ENCODE measurements around the gene FAXDC2. TPM values are rescaled to one million over a fixed set of nuclear protein-coding genes. Genes with fewer than 3 reads are reported as not detected.

Gene FAXDC2
- total and polyA plus RNA-seq, 9 of the 15 experiments (the other 6 are each of a cell fraction or from before 2014, with no cell fraction given) = 2.4 to 30.0 (median 9.9) TPM

GRCh38 chr5:154858972-154859871 lies 8.8 kb upstream of the FAXDC2 start (continued):
- TF ChIP-seq ID3 (CRISPR knock-in tag; IDR thresholded peaks at IDR 0.05) = no peak
- TF ChIP-seq ID3 (tag; IDR thresholded peaks at IDR 0.05) = 0 out of 2 replicates have a peak, but pooled peaks have one; percentile 31
- TF ChIP-seq ZNF232 (CRISPR knock-in tag; IDR thresholded peaks at IDR 0.05) = no peak
- no peak for TF ChIP-seq CCNT2 (IDR thresholded peaks at IDR 0.05; ENCODE audit: borderline replicate concordance, extremely low read depth, insufficient read length, low read depth, low read length)
- no peak for TF ChIP-seq ZNF431 (CRISPR knock-in tag; IDR thresholded peaks at IDR 0.05)
- no peak for TF ChIP-seq DPF2 (IDR thresholded peaks at IDR 0.05)
- TF ChIP-seq ETV5 (CRISPR knock-in tag; IDR thresholded peaks at IDR 0.05; ENCODE audit: low read depth) = no peak
- TF ChIP-seq HDAC2 (IDR thresholded peaks at IDR 0.05) = peak; percentile 54; the same call in 1 of the 2 replicates
- peak; percentile 28 for TF ChIP-seq BRD9 (IDR thresholded peaks at IDR 0.05; ENCODE audit: low read depth, partially characterized antibody)
- no peak for TF ChIP-seq NCOA1 (IDR thresholded peaks at IDR 0.05; ENCODE audit: low read depth)
- TF ChIP-seq SPI1 (IDR thresholded peaks at IDR 0.05; ENCODE audit: borderline replicate concordance, low read depth, low read length) = peak; percentile 94
- TF ChIP-seq TFAP4 (CRISPR knock-in tag; IDR thresholded peaks at IDR 0.05; ENCODE audit: borderline replicate concordance) = no peak
- TF ChIP-seq ELF1 (tag; IDR thresholded peaks at IDR 0.05) = no peak
- TF ChIP-seq ATF2 (CRISPR knock-in tag; IDR thresholded peaks at IDR 0.05) = no peak
- TF ChIP-seq GTF3C2 (IDR thresholded peaks at IDR 0.05; ENCODE audit: borderline replicate concordance, extremely low read depth, insufficient read length) = no peak
- TF ChIP-seq TAL1 (IDR thresholded peaks at IDR 0.05) = no peak
- peak; percentile 80 to 87 for TF ChIP-seq KDM1A (IDR thresholded peaks at IDR 0.05)
- TF ChIP-seq CBX8 (IDR thresholded peaks at IDR 0.05; ENCODE audit: borderline replicate concordance, extremely low read depth, low read depth, low read length, poor library complexity, severe bottlenecking) = no peak
- TF ChIP-seq GTF2A2 (tag; IDR thresholded peaks at IDR 0.05) = 0 out of 2 replicates have a peak, but pooled peaks have one; percentile 39
- TF ChIP-seq ZFP36 (IDR thresholded peaks at IDR 0.05; ENCODE audit: low read depth, low read length, partially characterized antibody) = no peak
- TF ChIP-seq FOXM1 (IDR thresholded peaks at IDR 0.05; ENCODE audit: low read depth) = no peak
- no peak for TF ChIP-seq FOXM1 (CRISPR knock-in tag; IDR thresholded peaks at IDR 0.05; ENCODE audit: low read depth)
- TF ChIP-seq SNAPC5 (CRISPR knock-in tag; IDR thresholded peaks at IDR 0.05) = no peak

Data from K562 (cell line).